ENCODE data around the gene EPHB1.

Gene EPHB1

GRCh38 chr3:135249186-135249585, 454.1 kb downstream of the EPHB1 start:
- FAIRE-seq (no peak), DNase-seq (ENCODE audit: insufficient read length, low spot score) (no peak)
- no peak for TF ChIP-seq POLR2AphosphoS5 (IDR thresholded peaks at IDR 0.05; ENCODE audit: low read depth, low read length)
- TF ChIP-seq SPI1 (IDR thresholded peaks at IDR 0.05; ENCODE audit: low read depth, low read length) = no peak

DNA sequence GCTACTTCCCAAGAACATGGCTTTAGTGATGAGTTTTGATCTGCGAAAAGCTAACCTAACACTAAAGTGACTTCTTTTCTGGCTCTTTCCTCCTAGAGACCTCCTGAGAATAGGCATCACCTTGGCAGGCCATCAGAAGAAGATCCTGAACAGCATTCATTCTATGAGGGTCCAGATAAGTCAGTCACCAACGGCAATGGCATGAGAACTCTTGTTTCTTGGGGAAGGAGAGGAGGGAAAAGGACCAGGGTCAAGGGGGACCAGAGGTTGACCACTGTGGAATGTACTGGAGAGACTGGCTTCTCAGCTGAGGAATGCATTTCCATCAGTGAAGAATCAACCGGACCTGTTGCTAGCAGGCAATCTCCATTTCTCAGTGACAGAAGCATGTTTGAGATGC, 463.9 kb downstream of the EPHB1 start:
- FAIRE-seq = no peak
- DNase-seq (ENCODE audit: insufficient read length, low spot score) = no peak
- TF ChIP-seq TAF1 (IDR thresholded peaks at IDR 0.05; ENCODE audit: low read depth, low read length) (no peak), POLR2AphosphoS5 (IDR thresholded peaks at IDR 0.05; ENCODE audit: low read depth, low read length) (no peak), PAX5 (IDR thresholded peaks at IDR 0.05; ENCODE audit: insufficient read depth, low read length, severe bottlenecking) (no peak), POLR2A (IDR thresholded peaks at IDR 0.05; ENCODE audit: low read depth, low read length) (no peak), SPI1 (IDR thresholded peaks at IDR 0.05; ENCODE audit: low read depth, low read length) (no peak), POU2F2 (IDR thresholded peaks at IDR 0.05; ENCODE audit: low read depth, low read length) (no peak)

GRCh38 chr3:135260025-135260424, 465.0 kb downstream of the EPHB1 start:
- TF ChIP-seq POU2F2 (IDR thresholded peaks at IDR 0.05; ENCODE audit: low read depth, low read length) (no peak), SPI1 (IDR thresholded peaks at IDR 0.05; ENCODE audit: low read depth, low read length) (no peak), POLR2AphosphoS5 (IDR thresholded peaks at IDR 0.05; ENCODE audit: low read depth, low read length) (no peak), TAF1 (IDR thresholded peaks at IDR 0.05; ENCODE audit: low read depth, low read length) (no peak), POLR2A (IDR thresholded peaks at IDR 0.05; ENCODE audit: low read depth, low read length) (no peak), PAX5 (IDR thresholded peaks at IDR 0.05; ENCODE audit: insufficient read depth, low read length, severe bottlenecking) (no peak)
- FAIRE-seq = no peak

DNA sequence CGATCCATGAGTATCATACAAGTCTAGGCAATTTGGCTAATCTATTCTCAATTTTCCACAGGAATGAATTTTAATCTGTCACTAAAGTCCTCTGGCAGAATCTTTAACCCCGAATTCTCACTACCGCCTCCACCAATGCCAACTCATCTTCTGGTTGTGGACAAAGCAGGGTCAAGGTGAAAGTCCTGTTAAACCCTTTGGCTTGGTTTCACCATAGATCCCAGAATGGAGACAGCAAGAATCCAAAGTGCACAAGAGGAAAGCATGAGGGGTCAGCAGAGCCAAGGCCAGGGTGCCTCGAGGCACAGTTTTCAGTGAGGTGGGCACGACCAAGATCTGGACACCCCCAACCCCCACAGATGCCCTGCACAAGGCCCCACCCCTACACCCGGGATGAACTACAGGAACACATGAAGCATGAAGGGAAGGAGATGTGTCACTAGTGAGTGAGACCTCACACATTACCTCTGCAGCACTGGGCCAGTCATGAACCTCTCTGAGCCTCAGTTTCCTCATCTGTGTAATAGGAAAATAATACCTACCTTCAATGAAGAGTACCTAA, 466.2 kb downstream of the EPHB1 start:
- DNase-seq (ENCODE audit: insufficient read length, low spot score) = no peak
- FAIRE-seq = no peak
- TF ChIP-seq POLR2A (IDR thresholded peaks at IDR 0.05; ENCODE audit: low read depth, low read length) (no peak), POU2F2 (IDR thresholded peaks at IDR 0.05; ENCODE audit: low read depth, low read length) (no peak), TAF1 (IDR thresholded peaks at IDR 0.05; ENCODE audit: low read depth, low read length) (no peak), PAX5 (IDR thresholded peaks at IDR 0.05; ENCODE audit: insufficient read depth, low read length, severe bottlenecking) (no peak), POLR2AphosphoS5 (IDR thresholded peaks at IDR 0.05; ENCODE audit: low read depth, low read length) (no peak), SPI1 (IDR thresholded peaks at IDR 0.05; ENCODE audit: low read depth, low read length) (no peak)

More at GRCh38 chr3:135260025-135260424, 465.0 kb downstream of the EPHB1 start:
- DNase-seq (ENCODE audit: insufficient read length, low spot score) = no peak

DNA sequence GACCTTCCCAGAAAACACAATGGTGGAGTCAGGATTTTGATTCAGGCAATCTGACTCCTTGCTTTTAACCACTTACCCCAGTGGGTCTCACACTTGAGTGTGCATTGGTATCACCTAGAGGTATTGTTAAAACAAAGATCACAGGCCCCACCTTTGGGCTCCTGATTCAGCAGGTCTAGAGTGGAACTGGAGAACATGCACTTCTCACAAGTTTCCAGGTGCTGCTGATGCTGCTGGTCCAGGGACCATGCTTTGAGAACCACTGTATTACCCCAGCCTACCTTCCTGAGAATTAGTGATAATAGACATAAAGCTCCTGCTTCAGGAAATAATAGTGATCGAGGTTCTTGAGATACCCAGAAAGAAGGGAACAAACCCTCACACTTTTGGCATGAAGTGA, 466.9 kb downstream of the EPHB1 start:
- TF ChIP-seq POLR2A (IDR thresholded peaks at IDR 0.05; ENCODE audit: low read depth, low read length) = no peak
- no peak for TF ChIP-seq POLR2AphosphoS5 (IDR thresholded peaks at IDR 0.05; ENCODE audit: low read depth, low read length)
- no peak for TF ChIP-seq PAX5 (IDR thresholded peaks at IDR 0.05; ENCODE audit: insufficient read depth, low read length, severe bottlenecking)
- TF ChIP-seq SPI1 (IDR thresholded peaks at IDR 0.05; ENCODE audit: low read depth, low read length) = no peak
- TF ChIP-seq TAF1 (IDR thresholded peaks at IDR 0.05; ENCODE audit: low read depth, low read length) = no peak
- TF ChIP-seq POU2F2 (IDR thresholded peaks at IDR 0.05; ENCODE audit: low read depth, low read length) = no peak
- FAIRE-seq (no peak), DNase-seq (ENCODE audit: insufficient read length, low spot score) (no peak)

- FAIRE-seq = no peak
- TF ChIP-seq PAX5 (IDR thresholded peaks at IDR 0.05; ENCODE audit: insufficient read depth, low read length, severe bottlenecking) (no peak), SPI1 (IDR thresholded peaks at IDR 0.05; ENCODE audit: low read depth, low read length) (no peak), POLR2A (IDR thresholded peaks at IDR 0.05; ENCODE audit: low read depth, low read length) (no peak), TAF1 (IDR thresholded peaks at IDR 0.05; ENCODE audit: low read depth, low read length) (no peak), POU2F2 (IDR thresholded peaks at IDR 0.05; ENCODE audit: low read depth, low read length) (no peak), POLR2AphosphoS5 (IDR thresholded peaks at IDR 0.05; ENCODE audit: low read depth, low read length) (no peak)
- DNase-seq (ENCODE audit: insufficient read length, low spot score) = no peak
Observed at GRCh38 chr3:135262441-135262840, 467.4 kb downstream of the EPHB1 start.

GRCh38 chr3:135263331-135263730, 468.3 kb downstream of the EPHB1 start:
- TF ChIP-seq POLR2AphosphoS5 (IDR thresholded peaks at IDR 0.05; ENCODE audit: low read depth, low read length) (no peak), SPI1 (IDR thresholded peaks at IDR 0.05; ENCODE audit: low read depth, low read length) (no peak), PAX5 (IDR thresholded peaks at IDR 0.05; ENCODE audit: insufficient read depth, low read length, severe bottlenecking) (no peak), POU2F2 (IDR thresholded peaks at IDR 0.05; ENCODE audit: low read depth, low read length) (no peak)
- no peak for DNase-seq (ENCODE audit: insufficient read length, low spot score)
- no peak for FAIRE-seq

DNA sequence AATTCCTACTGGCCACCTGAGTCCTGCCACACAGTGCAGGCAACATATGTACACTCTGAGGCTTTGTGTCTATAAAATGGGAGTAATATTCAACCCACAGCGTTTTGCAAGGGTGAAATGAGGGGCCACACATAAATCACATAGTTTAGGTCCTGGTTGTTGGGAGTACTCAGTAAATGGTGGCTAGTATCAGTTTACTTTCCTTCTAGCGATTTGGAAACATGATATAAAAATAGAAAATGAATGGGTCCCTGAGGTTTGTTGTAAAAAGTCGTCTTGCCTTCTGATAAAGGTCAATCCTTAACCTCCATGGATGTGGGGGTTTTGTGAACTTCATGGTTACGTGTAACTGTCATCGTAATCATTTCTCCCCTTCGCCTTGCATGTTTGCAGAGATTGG, 472.4 kb downstream of the EPHB1 start:
- no peak for FAIRE-seq
- TF ChIP-seq TAF1 (IDR thresholded peaks at IDR 0.05; ENCODE audit: low read depth, low read length) (no peak), POU2F2 (IDR thresholded peaks at IDR 0.05; ENCODE audit: low read depth, low read length) (no peak), SPI1 (IDR thresholded peaks at IDR 0.05; ENCODE audit: low read depth, low read length) (no peak), POLR2AphosphoS5 (IDR thresholded peaks at IDR 0.05; ENCODE audit: low read depth, low read length) (no peak)
- DNase-seq (ENCODE audit: insufficient read length, low spot score) = no peak

GRCh38 chr3:135268941-135269532, 474.0 kb downstream of the EPHB1 start:
- no peak for DNase-seq (ENCODE audit: insufficient read length, low spot score)
- FAIRE-seq = no peak
- TF ChIP-seq POLR2AphosphoS5 (IDR thresholded peaks at IDR 0.05; ENCODE audit: low read depth, low read length) (no peak), PAX5 (IDR thresholded peaks at IDR 0.05; ENCODE audit: insufficient read depth, low read length, severe bottlenecking) (no peak), POLR2A (IDR thresholded peaks at IDR 0.05; ENCODE audit: low read depth, low read length) (no peak), SPI1 (IDR thresholded peaks at IDR 0.05; ENCODE audit: low read depth, low read length) (no peak), TAF1 (IDR thresholded peaks at IDR 0.05; ENCODE audit: low read depth, low read length) (no peak), POU2F2 (IDR thresholded peaks at IDR 0.05; ENCODE audit: low read depth, low read length) (no peak)

Data from GM12891 (cell line).